ENCODE measurements around the gene NARS2. TPM values are rescaled to one million over a fixed set of nuclear protein-coding genes. Genes with fewer than 3 reads are reported as not detected.

NARS2 gene
- total RNA-seq, 1 donor from 2014 or later = 11.6 TPM

GRCh38 chr11:78551066-78551465, 23.6 kb downstream of the NARS2 start:
- no peak overlapping the region for H3K4me3 Mint-ChIP-seq (ENCODE audit: unreplicated experiment)
- H3K27ac Mint-ChIP-seq (ENCODE audit: unreplicated experiment) = no peak overlapping the region
- H3K4me1 Mint-ChIP-seq (ENCODE audit: unreplicated experiment) = peaks cover 13% of the 10 kb centered on the region
- TF ChIP-seq CTCF (IDR thresholded peaks at IDR 0.05) = no peak
- peaks cover 19% of the 10 kb centered on the region for H3K36me3 Mint-ChIP-seq (ENCODE audit: unreplicated experiment)
- H3K27me3 Mint-ChIP-seq (ENCODE audit: unreplicated experiment) = no peaks in the 10 kb centered on the region
- DNase-seq (ENCODE audit: extremely low spot score, unreplicated experiment) = no peak
- H3K9me3 Mint-ChIP-seq (ENCODE audit: unreplicated experiment) = no peaks in the 10 kb centered on the region

- H3K36me3 Mint-ChIP-seq (ENCODE audit: unreplicated experiment) = peaks cover 6% of the 10 kb centered on the region
- DNase-seq (ENCODE audit: extremely low spot score, unreplicated experiment) = no peak
- H3K4me1 Mint-ChIP-seq (ENCODE audit: unreplicated experiment) = peaks cover 13% of the 10 kb centered on the region
- TF ChIP-seq CTCF (IDR thresholded peaks at IDR 0.05) = no peak
- H3K27ac Mint-ChIP-seq (ENCODE audit: unreplicated experiment) = no peak overlapping the region
- H3K27me3 Mint-ChIP-seq (ENCODE audit: unreplicated experiment) = no peaks in the 10 kb centered on the region
- H3K4me3 Mint-ChIP-seq (ENCODE audit: unreplicated experiment) = no peak overlapping the region
- no peaks in the 10 kb centered on the region for H3K9me3 Mint-ChIP-seq (ENCODE audit: unreplicated experiment)
Measured at GRCh38 chr11:78549624-78550409, 24.8 kb downstream of the NARS2 start.

- no peak for DNase-seq (ENCODE audit: extremely low spot score, unreplicated experiment)
- H3K27me3 Mint-ChIP-seq (ENCODE audit: unreplicated experiment) = no peaks in the 10 kb centered on the region
- H3K9me3 Mint-ChIP-seq (ENCODE audit: unreplicated experiment) = peaks cover under 1% of the 10 kb centered on the region
- peaks cover 5% of the 10 kb centered on the region for H3K36me3 Mint-ChIP-seq (ENCODE audit: unreplicated experiment)
- H3K4me1 Mint-ChIP-seq (ENCODE audit: unreplicated experiment) = peaks cover 13% of the 10 kb centered on the region
- H3K4me3 Mint-ChIP-seq (ENCODE audit: unreplicated experiment) = no peak overlapping the region
- TF ChIP-seq CTCF (IDR thresholded peaks at IDR 0.05) = no peak
- H3K27ac Mint-ChIP-seq (ENCODE audit: unreplicated experiment) = no peak overlapping the region
Measured at GRCh38 chr11:78548911-78549590, 25.6 kb downstream of the NARS2 start.

GRCh38 chr11:78547931-78548705, 26.5 kb downstream of the NARS2 start:
- Mint-ChIP-seq H3K27ac (ENCODE audit: unreplicated experiment) (no peak overlapping the region), H3K9me3 (ENCODE audit: unreplicated experiment) (peaks cover 4% of the 10 kb centered on the region), H3K4me3 (ENCODE audit: unreplicated experiment) (no peak overlapping the region), H3K4me1 (ENCODE audit: unreplicated experiment) (peaks cover 13% of the 10 kb centered on the region), H3K27me3 (ENCODE audit: unreplicated experiment) (no peaks in the 10 kb centered on the region), H3K36me3 (ENCODE audit: unreplicated experiment) (peaks cover 2% of the 10 kb centered on the region)
- DNase-seq (ENCODE audit: extremely low spot score, unreplicated experiment) = no peak
- no peak for TF ChIP-seq CTCF (IDR thresholded peaks at IDR 0.05)

GRCh38 chr11:78542007-78542406, 32.7 kb downstream of the NARS2 start:
- H3K4me3 Mint-ChIP-seq (ENCODE audit: unreplicated experiment) = no peak overlapping the region
- H3K27me3 Mint-ChIP-seq (ENCODE audit: unreplicated experiment) = no peaks in the 10 kb centered on the region
- TF ChIP-seq CTCF (IDR thresholded peaks at IDR 0.05) = no peak
- H3K27ac Mint-ChIP-seq (ENCODE audit: unreplicated experiment) = no peak overlapping the region
- peaks cover 26% of the 10 kb centered on the region for H3K4me1 Mint-ChIP-seq (ENCODE audit: unreplicated experiment)
- H3K36me3 Mint-ChIP-seq (ENCODE audit: unreplicated experiment) = peaks cover 5% of the 10 kb centered on the region
- peaks cover 4% of the 10 kb centered on the region for H3K9me3 Mint-ChIP-seq (ENCODE audit: unreplicated experiment)
- no peak for DNase-seq (ENCODE audit: extremely low spot score, unreplicated experiment)

All from osteocyte (in vitro differentiated cells).